Measurements from ENCODE around the gene TBCB. TPM values are rescaled to one million over a fixed set of nuclear protein-coding genes. Genes with fewer than 3 reads are reported as not detected.

Gene TBCB
- total RNA-seq, 1 donor from 2014 or later, result 95.8 TPM

DNA sequence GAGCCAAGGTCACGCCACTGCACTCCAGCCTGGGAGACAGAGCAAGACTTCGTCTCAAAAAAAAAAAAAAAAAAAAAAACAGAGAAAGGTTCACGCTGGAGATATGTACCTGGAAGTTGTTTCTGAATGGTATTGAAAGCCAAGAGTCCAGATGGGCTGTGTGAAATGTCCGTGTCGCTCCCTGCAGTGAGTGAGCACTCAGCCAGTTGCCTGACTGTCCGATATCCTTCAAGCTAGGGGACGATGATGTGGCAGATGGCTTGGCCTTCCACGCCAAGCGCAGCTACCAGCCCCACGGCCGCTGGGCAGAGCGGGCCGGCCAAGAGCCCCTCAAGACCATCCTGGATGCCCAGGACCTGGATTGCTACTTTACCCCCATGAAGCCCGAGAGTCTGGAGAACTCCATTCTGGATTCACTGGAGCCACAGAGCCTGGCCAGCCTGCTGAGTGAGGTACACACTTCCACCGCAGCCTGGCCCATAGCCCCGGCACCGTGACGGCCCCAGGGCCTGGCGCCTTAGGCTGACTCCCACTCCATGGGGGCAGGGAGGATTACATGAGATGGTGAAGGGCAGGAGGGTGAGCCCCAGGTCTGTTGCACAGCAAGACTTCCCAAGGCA lies 16.0 kb upstream of the TBCB start:
- ATAC-seq (ENCODE audit: poor library complexity), result peak; percentile 59

DNA sequence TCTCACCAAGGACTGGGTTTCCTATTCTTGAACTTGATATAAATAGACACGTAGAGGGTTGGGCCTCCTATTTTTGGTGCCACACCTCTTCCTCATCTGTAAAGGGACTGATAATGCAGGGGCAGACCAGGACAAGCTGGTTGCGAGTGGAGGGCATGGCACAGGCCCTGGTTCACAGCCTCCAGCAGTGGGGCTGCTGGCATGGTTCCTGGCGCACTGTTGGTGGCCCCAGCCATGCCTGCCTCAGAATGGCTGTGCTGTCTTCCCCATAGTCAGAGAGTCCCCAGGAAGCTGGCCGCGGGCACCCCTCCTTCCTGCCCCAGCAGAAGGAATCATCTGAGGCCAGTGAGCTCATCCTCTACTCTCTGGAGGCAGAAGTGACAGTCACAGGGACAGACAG lies 14.8 kb upstream of the TBCB start:
- ATAC-seq (ENCODE audit: poor library complexity) (peak; percentile 85), DNase-seq (peak; percentile 84)
- intact Hi-C loops (cut with DNase I), result no loop called here

More for the DNA sequence above, 16.0 kb upstream of the TBCB start:
- no peak for DNase-seq
- intact Hi-C loops (cut with DNase I), result no loop called here

DNA sequence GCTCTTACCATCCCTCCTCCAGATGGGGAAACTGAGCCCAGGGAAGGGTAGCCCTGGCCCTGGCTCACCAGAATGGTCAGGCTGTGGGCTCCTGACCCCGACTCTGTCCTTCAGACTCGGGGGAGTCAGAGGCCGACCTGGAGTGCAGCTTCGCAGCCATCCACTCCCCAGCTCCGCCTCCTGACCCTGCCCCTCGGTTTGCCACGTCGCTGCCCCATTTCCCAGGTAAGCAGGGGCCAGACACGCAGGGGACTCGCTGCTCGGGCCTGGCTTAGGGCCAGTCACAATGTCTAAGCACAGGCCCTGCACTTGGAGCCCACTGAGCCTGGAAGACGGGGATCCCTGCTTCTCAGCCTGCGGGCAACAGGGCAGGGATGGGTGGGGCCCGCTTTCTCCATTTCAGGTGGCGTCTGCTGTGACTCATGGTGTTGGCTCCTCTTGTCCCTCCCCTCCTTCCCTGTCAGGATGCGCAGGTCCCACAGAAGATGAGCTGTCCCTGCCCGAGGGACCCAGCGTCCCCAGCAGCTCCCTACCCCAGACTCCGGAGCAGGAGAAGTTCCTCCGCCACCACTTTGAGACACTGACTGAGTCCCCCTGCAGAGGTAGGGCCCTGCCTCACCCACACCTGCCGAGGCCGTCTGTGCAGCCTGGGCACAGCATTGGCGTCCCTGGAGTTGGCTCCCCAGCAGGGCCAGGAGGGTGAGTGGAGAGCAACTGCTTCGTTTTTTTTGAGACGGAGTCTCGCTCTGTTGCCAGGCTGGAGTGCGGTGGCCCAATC lies 13.5 kb upstream of the TBCB start:
- ATAC-seq (ENCODE audit: poor library complexity) (no peak), DNase-seq (no peak)
- intact Hi-C loops (cut with DNase I), result no loop called here

DNA sequence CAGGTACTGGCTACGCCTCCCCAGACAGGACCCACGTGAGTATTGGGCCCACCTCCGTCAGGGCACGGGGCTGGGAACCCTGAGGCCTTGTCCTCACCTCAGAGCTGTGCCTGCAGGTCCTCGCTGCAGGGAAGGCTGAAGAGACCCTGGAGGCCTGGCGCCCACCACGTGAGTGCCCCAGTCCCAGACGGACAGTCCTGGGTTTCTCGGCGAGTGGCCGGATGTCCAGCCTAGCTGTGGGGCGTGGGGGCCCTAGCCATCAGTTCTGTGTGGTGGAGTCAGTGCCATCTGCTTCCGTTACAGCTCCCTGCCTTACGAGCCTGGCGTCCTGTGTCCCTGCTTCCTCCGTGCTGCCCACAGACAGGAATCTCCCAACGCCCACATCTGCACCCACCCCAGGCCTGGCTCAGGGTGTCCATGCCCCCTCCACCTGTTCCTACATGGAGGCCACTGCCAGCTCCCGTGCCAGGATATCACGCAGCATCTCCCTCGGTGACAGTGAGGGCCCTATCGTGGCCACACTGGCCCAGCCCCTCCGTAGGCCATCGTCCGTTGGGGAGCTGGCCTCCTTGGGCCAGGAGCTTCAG lies 12.1 kb upstream of the TBCB start:
- intact Hi-C loops (cut with DNase I), result no loop called here
- DNase-seq, result no peak

DNA sequence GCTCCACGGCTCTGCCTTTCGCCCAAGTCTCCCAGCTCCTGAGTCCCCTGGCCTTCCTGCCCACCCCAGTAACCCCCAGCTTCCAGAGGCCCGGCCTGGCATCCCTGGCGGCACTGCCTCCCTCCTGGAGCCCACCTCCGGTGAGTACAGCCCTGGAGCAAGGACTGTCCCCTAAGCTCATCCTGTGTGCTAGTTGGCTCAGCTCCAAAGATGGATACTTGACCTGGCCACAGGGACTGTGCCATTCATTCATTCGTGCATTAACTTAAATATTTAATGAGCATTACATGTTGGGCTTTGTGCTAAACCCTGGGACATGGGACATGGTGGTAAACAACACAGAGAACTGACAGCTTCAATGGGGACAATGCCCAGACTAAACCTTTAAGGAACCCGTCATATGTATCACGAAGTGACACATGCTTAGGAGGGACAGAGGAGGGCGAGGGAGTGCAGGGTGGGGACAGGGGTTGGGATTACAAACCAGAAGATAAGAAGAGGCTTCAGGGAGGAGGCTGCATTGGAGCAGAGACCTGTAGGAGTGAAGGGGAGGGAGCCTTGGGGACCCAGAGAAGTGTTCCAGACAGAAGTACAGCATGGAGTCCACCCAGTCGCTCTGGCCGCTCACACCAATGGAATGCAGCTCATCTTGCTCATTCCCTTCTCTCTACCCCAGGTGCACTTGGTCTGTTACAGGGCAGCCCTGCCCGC lies 11.3 kb upstream of the TBCB start:
- no peak for DNase-seq
- no peak for ATAC-seq (ENCODE audit: poor library complexity)
- intact Hi-C loops (cut with DNase I), result no loop called here

More for the DNA sequence above, 12.1 kb upstream of the TBCB start:
- ATAC-seq (ENCODE audit: poor library complexity), result no peak

DNA sequence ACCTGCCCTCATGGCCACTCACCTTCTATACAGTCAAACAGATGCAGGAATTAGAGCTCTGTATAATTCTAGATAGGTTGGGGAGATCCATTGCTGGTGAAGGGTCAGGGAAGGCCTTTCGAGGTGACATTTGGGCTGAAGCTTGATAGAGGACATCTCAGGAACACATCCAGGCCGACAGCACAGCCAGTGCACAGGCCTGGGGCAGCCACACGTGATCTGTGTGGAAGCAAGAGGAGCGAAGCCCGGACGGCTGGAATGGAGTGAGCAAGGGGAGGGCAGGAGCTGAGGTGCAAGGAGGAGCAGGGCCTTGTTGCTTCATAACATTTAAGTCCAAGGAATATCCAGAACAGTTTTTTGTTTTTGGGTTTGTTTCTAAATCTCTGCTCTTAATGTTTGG lies 8.8 kb upstream of the TBCB start:
- ATAC-seq (ENCODE audit: poor library complexity), result peak; percentile 64
- intact Hi-C loops (cut with DNase I), result no loop called here
- no peak for DNase-seq

DNA sequence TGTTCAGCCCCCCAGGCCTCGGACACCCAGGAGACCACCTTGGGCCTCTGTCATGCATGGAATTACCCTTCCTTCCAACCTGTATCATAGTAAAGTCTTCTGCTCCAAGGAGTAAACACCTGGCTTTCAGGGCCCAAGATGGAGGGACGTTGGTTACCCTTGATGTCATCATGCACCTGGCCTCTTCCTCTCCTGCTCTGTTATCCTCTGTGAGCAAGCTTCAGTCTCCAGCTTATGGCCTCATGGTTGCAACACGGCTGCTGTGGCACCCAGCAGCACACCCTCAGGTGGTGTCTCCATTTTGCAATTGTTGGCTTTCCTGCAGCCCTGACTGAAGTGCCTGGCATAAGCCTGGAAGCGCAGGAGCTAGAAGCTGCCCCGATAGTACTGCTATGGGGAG lies 8.3 kb upstream of the TBCB start:
- no peak for ATAC-seq (ENCODE audit: poor library complexity)

DNA sequence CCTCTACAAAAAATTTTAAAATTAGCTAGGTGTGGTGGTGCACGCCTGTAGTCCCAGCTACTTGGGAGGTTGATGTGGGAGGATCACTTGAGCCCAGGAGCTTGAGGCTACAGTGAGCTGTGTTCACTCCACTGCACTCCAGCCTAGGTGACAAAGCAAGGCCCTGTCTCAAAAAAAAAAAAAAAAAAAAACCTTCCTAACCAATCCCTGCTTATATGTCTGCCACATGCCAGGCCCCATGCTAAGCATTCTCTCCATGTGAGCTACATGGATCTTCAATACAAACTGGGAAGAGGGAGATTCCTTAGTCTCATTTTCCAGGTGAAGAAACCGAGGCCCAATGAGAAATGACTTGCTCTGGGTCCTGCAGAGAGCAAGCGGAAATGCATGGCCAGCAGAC lies 6.6 kb upstream of the TBCB start:
- ATAC-seq (ENCODE audit: poor library complexity), result no peak
- no peak for DNase-seq
- intact Hi-C loops (cut with DNase I), result no loop called here

More for the DNA sequence above, 8.3 kb upstream of the TBCB start:
- no peak for DNase-seq
- intact Hi-C loops (cut with DNase I), result no loop called here

DNA sequence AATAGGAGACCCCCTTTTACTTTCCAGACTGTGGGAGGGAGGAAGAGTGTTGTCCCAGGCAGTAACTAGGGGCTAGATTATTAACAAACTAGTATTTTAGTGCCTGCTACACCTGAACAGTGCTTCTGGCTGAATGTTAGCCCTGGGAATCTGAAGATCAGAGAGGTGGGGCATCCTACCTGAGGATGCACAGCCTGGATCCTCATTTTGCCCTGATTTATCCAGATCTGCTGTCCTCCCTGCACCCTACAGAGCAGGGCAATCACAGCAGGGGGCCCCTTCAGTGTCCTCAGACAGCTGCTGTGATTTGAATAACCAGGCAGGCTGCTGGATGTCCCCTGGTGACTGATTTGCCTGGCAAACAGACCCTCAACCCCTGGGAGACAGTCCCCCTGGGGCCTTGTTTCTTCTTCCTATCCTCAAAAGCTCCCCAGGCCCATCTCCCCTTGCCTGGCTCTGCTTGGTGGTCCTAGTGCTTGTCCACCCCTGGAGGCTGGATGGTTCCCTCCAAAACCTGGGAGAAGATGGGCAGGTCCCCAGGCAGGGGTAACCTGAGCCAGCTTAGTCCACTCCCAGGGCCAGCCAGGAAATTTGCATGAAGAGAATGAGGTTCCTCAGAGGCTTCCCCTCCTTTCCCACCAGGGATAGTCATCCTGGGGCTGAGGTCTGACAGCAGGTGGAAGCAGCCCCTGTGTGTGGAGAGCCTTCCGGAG lies 4.6 kb upstream of the TBCB start, which contains the start of gene OVOL3:
Gene OVOL3, plus strand, starts transcription at position 657 of the 713 bp plus-strand sequence. CDS start 60 bp downstream, outside the sequence.
- intact Hi-C loops (cut with DNase I), result loop anchor here (5.0 kb wide), 1 partner anchor 113 kb away; the partner anchor contains the start of gene SDHAF1
- ATAC-seq (ENCODE audit: poor library complexity) (no peak), DNase-seq (no peak)

DNA sequence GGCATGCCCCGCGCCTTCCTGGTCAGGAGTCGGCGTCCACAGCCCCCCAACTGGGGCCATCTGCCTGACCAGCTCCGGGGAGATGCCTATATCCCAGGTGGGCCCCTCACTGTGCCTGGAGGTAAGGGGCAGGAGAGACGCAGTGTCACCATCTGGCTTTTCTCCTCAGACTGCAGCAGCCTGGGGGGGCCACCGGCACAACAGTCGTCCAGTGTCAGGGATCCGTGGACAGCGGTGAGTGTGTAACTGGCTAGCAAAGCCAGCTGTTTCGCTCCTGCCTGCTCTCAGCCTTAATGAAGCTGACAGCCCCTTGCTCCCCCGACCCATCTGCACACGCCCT lies 4.1 kb upstream of the TBCB start:
- ATAC-seq (ENCODE audit: poor library complexity) (no peak), DNase-seq (no peak)
- intact Hi-C loops (cut with DNase I), result loop anchor here (5.0 kb wide), 1 partner anchor 114 kb away; the partner anchor contains the start of gene SDHAF1

DNA sequence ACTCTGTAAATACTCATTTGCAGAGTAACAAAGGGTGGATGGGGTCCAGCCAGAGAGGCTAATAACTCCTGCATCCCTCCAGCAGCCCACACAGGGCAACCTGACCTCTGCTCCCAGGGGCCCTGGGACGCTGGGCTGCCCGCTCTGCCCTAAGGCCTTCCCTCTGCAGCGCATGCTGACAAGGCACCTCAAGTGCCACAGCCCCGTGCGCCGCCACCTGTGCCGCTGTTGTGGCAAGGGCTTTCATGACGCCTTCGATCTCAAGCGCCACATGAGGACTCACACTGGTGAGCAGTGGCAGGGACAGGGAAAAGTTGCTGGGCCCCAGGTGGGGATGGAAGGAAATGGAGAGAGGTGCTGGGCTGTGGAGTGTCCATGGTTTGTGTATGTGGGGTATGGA lies 2.6 kb upstream of the TBCB start:
- ATAC-seq (ENCODE audit: poor library complexity) (no peak), DNase-seq (no peak)
- intact Hi-C loops (cut with DNase I), result loop anchor here (5.0 kb wide), 1 partner anchor 115 kb away; the partner anchor contains the start of gene SDHAF1

DNA sequence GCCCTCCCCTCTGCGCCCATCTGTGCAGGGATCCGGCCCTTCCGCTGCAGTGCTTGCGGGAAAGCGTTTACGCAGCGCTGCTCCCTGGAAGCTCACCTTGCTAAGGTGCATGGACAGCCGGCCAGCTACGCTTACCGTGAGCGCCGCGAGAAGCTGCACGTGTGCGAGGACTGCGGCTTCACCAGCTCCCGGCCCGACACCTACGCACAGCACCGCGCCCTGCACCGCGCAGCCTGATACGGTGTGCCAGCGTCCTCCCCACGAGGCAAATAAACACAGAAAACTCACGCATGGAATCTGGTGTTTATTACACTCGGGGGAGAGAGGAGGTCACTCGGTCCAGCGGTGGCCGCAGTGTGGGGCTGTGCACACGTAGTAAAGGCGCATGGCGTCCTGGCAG lies 1.8 kb upstream of the TBCB start:
- ATAC-seq (ENCODE audit: poor library complexity) (no peak), DNase-seq (no peak)
- intact Hi-C loops (cut with DNase I), result loop anchor here (5.0 kb wide), 1 partner anchor 116 kb away; the partner anchor contains the start of gene SDHAF1

DNA sequence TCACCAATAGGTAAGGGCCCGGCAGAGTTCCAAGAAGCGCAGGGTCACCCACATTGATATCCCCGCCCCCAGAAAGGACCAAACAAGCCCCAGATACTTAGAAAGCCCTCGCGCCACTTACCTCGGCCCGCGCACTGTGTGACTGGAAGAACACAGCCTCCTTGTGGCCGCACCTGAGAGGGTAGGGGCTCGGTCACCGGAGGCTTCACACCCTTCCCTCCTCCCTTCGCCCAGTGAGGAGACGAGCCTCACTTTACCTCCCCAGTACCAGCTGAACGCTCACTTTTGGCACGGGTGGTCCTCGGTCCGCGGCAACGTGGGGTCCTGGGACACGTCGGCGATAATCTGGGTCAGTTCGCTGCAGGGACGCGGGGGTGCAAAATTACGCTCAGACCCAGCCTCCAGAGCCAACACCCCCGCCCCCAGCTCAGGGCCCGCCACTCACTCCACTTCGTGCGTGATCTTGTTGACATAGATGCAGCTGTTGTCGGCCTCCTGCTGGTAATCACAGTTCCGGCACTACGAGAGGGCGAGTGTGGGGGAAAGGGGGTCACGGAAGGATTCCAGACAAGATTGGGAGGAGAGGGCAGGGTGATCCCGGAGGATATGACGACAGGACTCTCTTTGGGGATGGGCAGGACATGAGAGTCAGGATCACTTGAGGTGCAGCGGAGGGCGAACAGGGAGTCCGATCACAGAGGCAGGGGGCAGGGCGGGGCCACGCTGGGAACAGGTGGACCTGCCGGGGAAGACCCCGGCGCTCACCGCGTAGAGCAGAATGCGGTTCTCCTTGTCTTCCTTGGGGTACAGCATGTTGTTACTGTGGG lies 1.2 kb upstream of the TBCB start:
- no peak for ATAC-seq (ENCODE audit: poor library complexity)
- no peak for DNase-seq
- intact Hi-C loops (cut with DNase I), result loop anchor here (2.0 to 5.0 kb wide), 2 partner anchors 59 to 117 kb away; partner anchors contain the start of genes SDHAF1, THAP8 and WDR62

DNA sequence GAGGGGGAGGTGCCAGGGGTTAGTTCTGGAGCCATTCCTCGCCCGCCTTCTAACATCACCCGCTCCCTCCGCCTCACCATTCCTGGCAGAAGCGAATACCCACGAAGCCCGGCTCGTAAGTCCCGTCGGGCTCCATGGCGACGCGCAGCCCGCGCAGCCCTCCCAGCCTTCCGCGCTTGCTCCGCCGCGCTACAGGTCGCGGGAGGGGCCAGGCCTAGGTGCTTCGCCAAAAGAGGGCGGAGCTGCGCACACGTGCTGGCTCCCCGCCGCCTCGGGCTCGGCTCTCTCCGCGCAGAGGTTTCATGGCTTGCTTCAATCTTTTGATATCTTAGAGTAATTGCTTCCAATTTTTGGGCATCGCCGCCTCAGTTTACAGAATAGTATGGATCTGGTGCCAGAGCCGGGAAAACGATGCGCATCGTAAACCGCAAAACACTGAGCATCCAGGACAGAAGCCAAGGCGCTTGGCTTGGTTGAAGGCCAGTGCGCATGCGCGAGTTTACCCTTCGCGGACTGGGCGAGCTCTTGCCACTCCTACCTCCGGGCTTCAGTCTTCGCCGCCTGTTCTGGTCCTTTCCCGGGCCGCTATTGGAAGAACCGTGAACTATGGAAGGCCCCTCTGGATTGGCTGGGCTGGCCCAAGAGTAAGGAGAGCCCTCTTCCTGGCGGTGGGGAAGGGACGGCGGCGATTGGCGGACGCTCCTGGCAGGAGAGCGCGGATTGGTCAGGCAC lies 381 bp upstream of the TBCB start, which contains the start of gene POLR2I:
Gene POLR2I, minus strand, starts transcription at position 155 of the 732 bp plus-strand sequence. Its CDS starts 19 bp downstream, at position 136.
- ATAC-seq (ENCODE audit: poor library complexity) (peak; percentile 92), DNase-seq (peak; percentile 99)
- intact Hi-C loops (cut with DNase I), result loop anchor here (2.0 to 5.0 kb wide), 2 partner anchors 60 to 118 kb away; partner anchors contain the start of genes SDHAF1, THAP8 and WDR62

DNA sequence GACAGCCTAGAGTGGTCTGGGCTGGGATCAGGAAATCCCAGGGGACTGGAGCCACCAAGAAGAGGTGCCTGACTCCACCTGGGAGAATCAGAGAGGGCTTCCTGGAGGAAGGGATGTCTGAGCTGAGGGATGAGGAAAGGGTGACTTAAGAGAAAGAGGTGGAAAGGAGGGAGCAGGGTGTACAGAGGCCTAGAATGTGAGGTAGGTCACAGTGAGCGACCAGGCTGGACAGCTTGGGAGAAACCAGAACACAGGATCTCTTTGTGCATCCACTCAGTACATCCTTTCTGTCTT lies 1.0 kb downstream of the TBCB start:
- intact Hi-C loops (cut with DNase I), result no loop called here
- ATAC-seq (ENCODE audit: poor library complexity) (no peak), DNase-seq (no peak)

DNA sequence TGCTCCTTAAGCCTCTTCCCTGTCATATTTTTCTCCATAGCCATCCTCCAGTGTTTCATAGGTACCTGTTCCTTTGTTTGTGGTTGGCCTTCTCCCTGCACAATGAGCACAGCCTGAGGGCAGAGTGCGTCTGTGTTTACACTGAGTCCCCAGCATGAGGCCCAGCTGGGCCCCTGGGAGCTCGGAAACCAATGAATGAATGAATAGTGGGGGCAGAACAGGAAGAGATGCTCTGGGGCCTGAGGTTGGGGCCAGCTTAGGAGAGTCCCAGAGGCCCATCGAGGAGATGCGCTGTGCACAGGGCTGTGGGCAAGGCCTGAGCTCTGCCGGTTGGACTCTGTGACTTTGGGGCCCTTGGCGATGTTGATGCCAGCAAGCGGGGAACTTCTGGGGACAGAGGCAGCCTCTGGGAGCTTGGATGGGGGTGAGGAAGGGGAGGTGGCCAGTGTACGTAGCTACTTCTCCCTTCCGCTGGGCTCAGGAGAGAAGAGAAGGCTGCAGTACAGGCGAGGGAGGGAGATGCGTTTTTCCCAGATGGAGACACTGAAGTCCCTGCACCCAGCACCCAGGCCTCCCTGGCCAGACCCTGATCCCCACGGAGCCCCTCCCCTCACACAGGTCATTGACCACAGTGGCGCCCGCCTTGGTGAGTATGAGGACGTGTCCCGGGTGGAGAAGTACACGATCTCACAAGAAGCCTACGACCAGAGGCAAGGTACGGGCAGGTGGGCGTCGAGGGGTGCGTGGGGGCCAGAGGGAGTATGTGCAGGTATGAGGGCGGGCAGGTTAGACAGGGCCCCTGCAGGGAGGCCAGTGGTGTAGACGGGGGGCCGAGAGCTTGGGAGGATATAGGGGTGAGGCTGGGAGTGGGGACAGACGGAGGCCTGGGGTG lies 5.1 kb downstream of the TBCB start:
- ATAC-seq (ENCODE audit: poor library complexity) (no peak), DNase-seq (no peak)
- intact Hi-C loops (cut with DNase I), result no loop called here
